Stimulated activated CD4-positive, alpha-beta T cell treated with anti-CD3 and anti-CD28 coated beads, Interleukin-1b, Interleukin-23, amount 100 ng/mL, for 48 hours (primary cell): Measurements from ENCODE around the gene SYT12.
"Not testable (repeated sequence)": the region's sequence is repeated elsewhere in the genome, so short reads cannot be mapped to it uniquely, and the experiment has no call there.

Source experiments
- DNase-seq: peaks from one replicate; pipeline ENCODE4 v3.0.0-alpha.2; 2020

Gene SYT12

DNA sequence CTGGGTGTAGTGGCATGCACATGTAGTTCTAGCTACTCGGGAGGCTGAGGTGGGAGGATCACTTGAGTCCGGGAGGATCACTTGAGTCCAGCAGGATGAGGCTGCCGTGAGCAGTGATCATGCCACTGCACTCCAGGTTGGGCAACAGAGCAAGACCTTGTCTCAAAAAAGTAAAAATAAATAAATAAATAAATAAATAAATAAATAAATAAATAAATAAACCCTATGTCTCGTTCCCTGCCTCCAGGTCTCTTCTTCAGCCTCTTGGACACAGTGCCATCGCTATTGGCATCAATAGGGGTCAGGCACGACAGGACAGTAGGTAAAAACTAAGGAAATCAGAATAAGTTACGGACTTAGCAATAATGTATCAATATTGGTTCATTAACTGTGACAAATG lies 23.4 kb upstream of the SYT12 start:
- no peak for DNase-seq

GRCh38 chr11:67001332-67001731 lies 21.6 kb upstream of the SYT12 start:
- DNase-seq, result no peak

DNA sequence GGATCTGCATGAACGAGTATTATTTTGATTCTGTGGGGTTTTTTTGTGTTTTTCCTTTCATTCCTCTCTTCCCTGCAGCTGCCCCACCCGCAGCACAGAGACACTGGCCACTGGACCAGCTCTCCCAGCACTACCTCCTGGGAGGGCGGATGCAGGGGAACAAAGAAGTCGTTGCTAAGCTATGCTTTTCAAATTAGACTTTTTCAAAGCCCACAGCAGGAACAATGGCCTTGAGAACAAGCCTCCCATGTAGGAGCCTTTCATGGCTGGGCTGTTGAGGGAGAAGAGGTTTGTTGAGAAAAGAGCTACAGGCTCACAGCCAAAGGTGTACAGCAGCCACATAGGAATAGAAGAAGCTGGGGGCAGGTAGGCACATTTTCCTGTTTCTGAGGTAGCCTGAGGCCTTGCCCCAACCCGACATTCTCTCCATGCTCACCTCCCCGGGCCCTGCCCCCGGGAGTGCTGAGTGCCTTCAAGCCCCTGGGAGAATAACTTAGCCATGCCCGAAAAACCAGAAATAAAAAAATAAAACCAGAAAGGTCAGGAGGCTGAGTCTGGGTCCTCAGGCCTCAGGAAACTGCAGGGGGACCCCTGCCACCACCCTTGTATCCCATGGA lies 20.5 kb upstream of the SYT12 start:
- DNase-seq, result no peak

DNA sequence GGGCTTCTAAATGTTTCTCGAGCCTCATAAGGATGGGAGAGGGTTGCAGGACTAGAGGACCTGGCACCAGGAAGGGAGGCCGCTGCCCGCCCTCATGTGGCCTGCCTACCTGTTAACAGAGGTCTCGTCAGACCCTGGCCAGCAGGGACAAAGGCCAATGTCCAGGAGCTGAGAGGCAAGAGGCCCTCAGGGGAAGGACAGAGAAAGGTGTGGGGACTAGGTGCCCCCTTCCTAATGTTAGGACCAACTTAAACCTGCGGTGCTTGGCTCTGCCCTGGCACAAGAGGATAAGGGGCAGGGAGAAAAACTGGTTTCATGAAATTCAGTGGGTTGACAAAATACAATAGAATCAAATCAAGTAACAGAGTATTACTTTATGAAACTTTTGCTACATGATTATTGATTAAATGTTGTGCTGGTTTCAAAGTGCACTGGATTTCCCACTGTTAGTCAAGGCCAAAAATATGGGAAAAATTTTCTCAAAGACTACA lies 20.0 kb upstream of the SYT12 start:
- DNase-seq, result no peak

DNA sequence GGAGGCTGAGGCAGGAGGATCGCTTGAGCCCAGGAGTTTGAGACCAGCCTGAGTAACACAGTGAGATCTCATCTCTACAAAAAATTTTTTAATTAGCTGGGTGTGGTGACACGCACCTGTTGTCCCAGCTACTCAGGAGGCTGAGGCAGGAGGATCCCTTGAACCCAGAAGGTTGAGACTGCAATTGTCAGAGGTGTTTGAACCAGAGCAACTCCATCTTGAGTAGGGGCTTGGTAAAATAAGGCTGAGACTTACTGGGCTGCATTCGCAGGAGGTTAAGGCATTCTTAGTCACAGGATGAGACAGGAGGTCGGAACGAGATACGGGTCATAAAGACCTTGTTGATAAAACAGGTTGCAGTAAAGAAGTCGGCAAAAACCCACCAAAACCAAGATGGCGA lies 17.7 kb upstream of the SYT12 start:
- DNase-seq, result not testable (repeated sequence)

- DNase-seq, result peak; percentile 48
Observed at GRCh38 chr11:67006029-67006884, 16.7 kb upstream of the SYT12 start.

DNA sequence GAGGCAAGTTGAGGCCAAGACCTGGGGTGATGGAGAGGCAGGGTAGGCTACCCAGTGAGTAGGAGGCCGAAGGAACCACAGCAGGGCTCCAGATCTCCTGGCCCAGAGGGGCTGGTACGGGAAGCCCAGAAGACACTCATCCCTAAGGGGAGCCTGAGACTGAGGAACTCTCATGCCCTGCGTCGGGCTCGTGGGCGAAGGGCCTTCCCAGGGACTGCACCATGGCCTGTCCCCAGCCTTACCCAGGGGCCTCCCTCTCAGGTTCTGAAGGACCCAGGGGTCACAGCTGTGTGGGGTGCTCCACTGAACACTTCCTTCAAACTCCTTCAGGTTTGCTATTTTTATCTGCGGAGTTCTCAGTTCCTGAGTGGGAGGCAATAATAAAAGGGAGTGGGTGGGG lies 15.8 kb upstream of the SYT12 start:
- DNase-seq, result no peak

- DNase-seq, result no peak
Observed at GRCh38 chr11:67010296-67010905, 12.5 kb upstream of the SYT12 start.

GRCh38 chr11:67013511-67014045 lies 9.4 kb upstream of the SYT12 start:
- no peak for DNase-seq

GRCh38 chr11:67014343-67014742 lies 8.6 kb upstream of the SYT12 start:
- no peak for DNase-seq

DNA sequence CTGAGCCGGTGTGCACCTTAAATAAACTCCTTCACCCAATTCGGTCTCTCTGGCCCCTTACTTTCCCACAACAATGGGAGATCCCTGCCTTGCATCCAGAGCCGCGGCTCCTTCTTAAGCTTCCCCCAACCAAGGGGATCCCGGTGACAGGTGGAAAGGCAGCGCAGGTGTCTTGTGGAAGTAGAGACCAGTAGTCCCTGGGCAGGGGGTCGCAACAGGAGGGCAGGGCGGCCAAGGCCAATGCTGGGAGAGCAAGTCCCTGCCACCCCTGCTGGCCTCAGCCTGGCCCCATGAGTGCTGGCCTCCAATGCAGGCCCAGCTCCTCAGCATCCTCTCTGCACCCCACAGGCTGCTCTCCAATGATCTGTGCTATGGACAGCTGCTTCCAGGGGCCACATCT lies 7.9 kb upstream of the SYT12 start:
- DNase-seq, result no peak

DNA sequence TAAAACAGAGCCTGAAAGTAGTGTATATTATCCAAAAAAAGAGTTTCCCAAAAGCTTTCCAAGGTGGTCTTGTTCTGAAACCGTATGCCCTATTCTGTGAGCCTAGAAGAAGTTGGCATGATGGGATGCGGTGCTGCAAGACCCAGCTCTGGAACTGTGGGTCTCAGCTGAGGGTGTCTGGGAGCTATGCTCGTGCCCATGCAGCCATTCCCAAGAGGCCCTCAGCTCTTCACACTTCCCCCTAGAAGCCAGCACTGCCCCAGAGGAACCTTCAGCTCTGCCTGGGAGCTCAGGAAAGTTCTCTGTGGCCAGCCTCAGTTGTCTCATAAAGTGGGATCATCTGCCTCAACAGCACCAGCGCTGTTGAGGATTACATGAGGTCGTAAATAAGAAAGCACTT lies 6.4 kb upstream of the SYT12 start:
- DNase-seq, result no peak

DNA sequence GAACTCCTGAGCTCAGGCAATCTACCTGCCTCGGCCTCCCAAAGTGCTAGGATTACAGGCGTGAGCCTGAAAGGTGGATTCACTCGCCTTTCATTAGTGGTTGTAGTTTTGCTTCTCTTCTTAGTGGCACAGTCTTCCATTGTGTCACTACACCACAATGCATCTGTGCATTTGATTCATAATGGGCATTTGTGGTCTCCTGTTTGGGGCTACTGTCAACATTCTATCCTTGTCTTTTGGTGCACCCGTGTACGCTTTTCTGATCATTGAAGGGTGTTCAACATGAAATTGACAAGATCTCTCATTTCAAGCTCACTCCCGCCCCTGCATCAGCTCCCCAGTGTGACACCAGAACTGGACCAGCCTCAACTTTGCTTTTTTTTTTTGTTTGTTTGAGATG lies 2.0 kb upstream of the SYT12 start:
- no peak for DNase-seq

DNA sequence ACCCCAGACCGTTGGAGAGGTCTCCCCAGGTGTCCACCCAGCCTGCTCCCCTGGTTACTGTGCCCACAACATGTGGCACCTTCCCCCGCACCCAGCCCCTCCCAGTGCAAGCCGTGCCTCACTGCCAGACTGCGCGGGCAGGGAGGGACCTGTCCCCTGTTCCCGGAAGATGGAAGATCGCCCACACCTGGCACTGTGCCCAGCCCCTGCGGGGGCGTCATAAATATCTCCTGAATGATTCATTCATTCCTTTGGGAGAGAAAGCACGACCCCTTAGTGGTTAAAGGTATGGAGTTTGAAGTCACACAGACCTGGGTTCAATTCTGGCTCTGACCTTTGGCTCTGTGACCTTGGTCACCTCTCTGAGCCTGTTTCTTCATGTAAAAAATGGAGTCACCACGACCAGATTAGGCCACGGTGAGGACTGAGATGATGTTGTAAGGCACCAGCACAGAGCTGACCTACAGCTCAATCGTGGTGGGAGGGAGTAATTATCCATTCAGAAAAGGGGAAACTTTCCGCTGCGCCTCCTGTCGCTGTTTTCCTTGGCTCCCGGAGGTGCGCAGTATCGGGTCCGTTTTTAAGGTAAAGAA lies 497 bp upstream of the SYT12 start:
- DNase-seq, result no peak

- DNase-seq, result no peak
Observed at GRCh38 chr11:67023957-67024353, 1.0 kb downstream of the SYT12 start.

GRCh38 chr11:67024410-67024809 lies 1.5 kb downstream of the SYT12 start:
- peak; percentile 38 for DNase-seq

GRCh38 chr11:67024966-67025365 lies 2.0 kb downstream of the SYT12 start:
- DNase-seq, result no peak

DNA sequence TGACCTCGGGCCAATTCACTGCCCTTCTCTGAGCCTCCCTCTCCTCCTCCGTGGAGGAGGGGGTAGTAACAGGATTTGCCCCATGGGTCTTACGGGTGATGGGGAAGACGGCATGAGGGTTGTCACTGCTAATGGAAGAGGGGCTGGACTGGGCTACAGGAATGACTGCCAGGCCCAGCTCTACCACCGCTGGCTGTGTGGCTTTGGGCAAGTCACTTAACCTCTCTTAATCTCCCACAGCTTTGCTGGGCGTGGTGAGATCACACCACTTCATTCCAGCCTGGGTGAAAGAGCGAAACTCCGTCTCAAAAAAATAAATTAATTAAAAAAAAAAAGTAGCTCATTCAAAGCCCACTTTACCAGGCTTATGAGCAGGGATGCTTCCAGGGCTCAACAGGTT lies 2.8 kb downstream of the SYT12 start:
- no peak for DNase-seq

DNA sequence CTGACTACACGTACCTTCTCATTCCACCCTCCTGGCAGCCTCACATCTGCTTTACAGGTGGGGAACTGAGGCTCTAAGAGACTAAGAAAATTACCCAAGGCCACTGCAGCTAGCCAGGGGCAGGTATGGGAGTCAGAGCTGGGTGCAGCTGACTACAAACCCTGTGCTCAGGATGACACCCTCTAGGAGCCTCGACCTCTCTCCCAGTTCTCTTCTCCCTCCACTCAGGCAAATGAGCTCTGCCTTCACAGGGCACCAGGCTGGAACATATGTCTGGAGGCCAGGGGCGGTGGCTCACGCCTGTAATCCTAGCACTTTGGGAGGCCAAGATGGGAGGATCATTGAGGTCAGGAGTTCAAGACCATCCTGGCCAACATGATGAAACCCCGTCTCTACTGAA lies 4.0 kb downstream of the SYT12 start:
- DNase-seq, result no peak

DNA sequence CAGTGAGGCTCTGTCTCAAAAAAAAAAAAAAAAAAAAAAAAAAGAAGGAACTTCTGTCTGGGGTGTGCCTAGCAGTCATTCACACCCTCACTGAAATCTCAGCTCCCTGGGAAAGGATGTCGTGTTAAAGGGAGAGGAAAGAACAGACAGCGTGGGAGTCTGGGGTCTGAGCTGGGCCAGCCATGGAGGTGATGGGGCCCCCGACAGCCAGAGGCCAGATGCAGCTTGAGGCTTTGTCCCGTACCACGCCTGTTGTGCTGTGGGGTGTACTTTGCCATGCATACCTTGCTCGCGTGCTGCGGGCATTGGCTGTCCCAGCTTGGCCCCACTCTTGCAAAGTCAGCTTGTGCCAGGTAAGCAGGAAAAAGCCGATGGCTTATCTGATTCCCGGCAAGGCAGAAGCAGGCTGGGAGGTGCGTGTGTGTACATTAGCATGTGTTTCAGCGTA lies 4.6 kb downstream of the SYT12 start:
- DNase-seq, result no peak

GRCh38 chr11:67027943-67028542 lies 5.1 kb downstream of the SYT12 start:
- DNase-seq, result no peak

- DNase-seq, result no peak
Observed at GRCh38 chr11:67029146-67029545, 6.2 kb downstream of the SYT12 start.

DNA sequence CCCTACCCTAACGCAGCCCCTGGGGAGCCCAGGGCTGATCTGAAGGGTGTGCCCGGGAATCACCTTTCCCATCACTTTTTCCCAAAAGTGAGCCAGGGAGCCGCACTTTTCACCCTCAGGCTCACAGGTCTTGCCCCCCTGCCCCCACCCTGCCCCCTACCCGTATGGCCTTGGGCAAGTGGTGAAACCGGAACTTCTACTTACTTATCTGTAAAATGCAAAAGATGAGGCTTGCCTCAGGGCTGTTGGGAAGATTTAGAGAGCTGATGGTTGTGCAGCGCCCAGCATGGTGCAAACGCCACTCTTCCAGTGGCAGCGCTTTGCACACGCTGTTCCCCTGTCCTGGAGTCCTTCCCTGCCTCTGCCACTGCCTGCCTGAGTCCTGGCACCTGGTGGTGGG lies 8.0 kb downstream of the SYT12 start:
- no peak for DNase-seq
